Neutrophil (primary cell): ENCODE measurements around the gene LONP2.

ENCODE experiments used
- H3K27ac ChIP-seq: fragments of 200-600 bp; sonication (generic); 2 replicates; pipeline ENCODE4 v1.5.1; 2016; ENCODE audit warnings: mild to moderate bottlenecking, moderate library complexity
- H3K27me3 ChIP-seq: fragments of 200-600 bp; sonication (generic); 2 replicates; pipeline ENCODE4 v1.6.0; 2016; ENCODE audit warnings: mild to moderate bottlenecking
- H3K36me3 ChIP-seq: fragments of 200-600 bp; sonication (generic); 2 replicates; pipeline ENCODE4 v1.5.1; 2017
- H3K4me1 ChIP-seq, 2 experiments: fragments of 200-600 bp in 1 of 2; sonication (generic) in 1 of 2; 1 replicate in 1 of 2; 2 replicates in 1 of 2; pipeline versions ENCODE4 v1.5.1 to v1.6.1; 2013 to 2016; ENCODE audit warnings: low read depth in 1 of 2, low read length in 1 of 2, mild to moderate bottlenecking in 1 of 2, moderate library complexity in 1 of 2; ENCODE audit not compliant: control insufficient read depth in 1 of 2, insufficient read depth in 1 of 2
- H3K4me3 ChIP-seq, 2 experiments: fragments of 200-600 bp in 1 of 2; sonication (generic) in 1 of 2; 1 replicate in 1 of 2; 2 replicates in 1 of 2; pipeline ENCODE4 v1.5.1; 2013 to 2016; ENCODE audit warnings: low read depth in 1 of 2, low read length in 1 of 2, mild to moderate bottlenecking in 1 of 2, moderate library complexity in 1 of 2
- H3K9me3 ChIP-seq: fragments of 200-600 bp; sonication (generic); 2 replicates; pipeline ENCODE4 v1.5.1; 2016
- CTCF ChIP-seq: fragments of 200-600 bp; sonication (generic); IDR thresholded peaks from 2 replicates; pipeline ENCODE4 v1.5.1; 2016; ENCODE audit warnings: antibody characterized with exemption

The LONP2 gene

GRCh38 chr16:48231727-48232492 lies 12.2 kb upstream of the LONP2 start:
- no peaks in the 10 kb centered on the region for H3K27me3 ChIP-seq
- no peak for TF ChIP-seq CTCF

GRCh38 chr16:48232493-48233040 lies 11.5 kb upstream of the LONP2 start:
- no peak for TF ChIP-seq CTCF
- no peaks in the 10 kb centered on the region for H3K4me1 ChIP-seq
- no peaks in the 10 kb centered on the region for H3K9me3 ChIP-seq
- H3K27me3 ChIP-seq: no peaks in the 10 kb centered on the region
- no peak overlapping the region for H3K27ac ChIP-seq
- no peak overlapping the region for H3K4me3 ChIP-seq
- H3K36me3 ChIP-seq: no peaks in the 10 kb centered on the region

More at GRCh38 chr16:48231727-48232492, 12.2 kb upstream of the LONP2 start:
- Histone ChIP-seq H3K36me3 (no peaks in the 10 kb centered on the region), H3K9me3 (no peaks in the 10 kb centered on the region), H3K4me3 (no peak overlapping the region), H3K4me1 (no peaks in the 10 kb centered on the region), H3K27ac (no peak overlapping the region)

GRCh38 chr16:48234630-48235029 lies 9.5 kb upstream of the LONP2 start:
- TF ChIP-seq CTCF: no peak
- Histone ChIP-seq H3K27me3 (no peaks in the 10 kb centered on the region), H3K4me1 (no peaks in the 10 kb centered on the region), H3K27ac (no peak overlapping the region), H3K4me3 (no peak overlapping the region), H3K36me3 (no peaks in the 10 kb centered on the region), H3K9me3 (no peaks in the 10 kb centered on the region)

- H3K27me3 ChIP-seq: no peaks in the 10 kb centered on the region
- no peaks in the 10 kb centered on the region for H3K36me3 ChIP-seq
- no peak overlapping the region for H3K4me3 ChIP-seq
- H3K9me3 ChIP-seq: no peaks in the 10 kb centered on the region
- no peaks in the 10 kb centered on the region for H3K4me1 ChIP-seq
- TF ChIP-seq CTCF: no peak
- H3K27ac ChIP-seq: no peak overlapping the region
Observed at GRCh38 chr16:48235058-48235555, 9.0 kb upstream of the LONP2 start.

- Histone ChIP-seq H3K27me3 (no peaks in the 10 kb centered on the region), H3K27ac (no peak overlapping the region), H3K4me1 (no peaks in the 10 kb centered on the region), H3K9me3 (no peaks in the 10 kb centered on the region), H3K36me3 (no peaks in the 10 kb centered on the region), H3K4me3 (no peak overlapping the region)
- no peak for TF ChIP-seq CTCF
Observed at GRCh38 chr16:48235556-48236136, 8.5 kb upstream of the LONP2 start.
